SU-DHL-6 (cell line): Measurements from ENCODE around the gene ULBP2.

ENCODE experiments used
- EZH2phosphoT487 ChIP-seq: fragments of 200-600 bp; sonication (generic), shearing (Covaris generic); conservative IDR thresholded peaks from 2 replicates; pipeline ENCODE4 v1.6.1; 2018; ENCODE audit warnings: mild to moderate bottlenecking, antibody characterized with exemption, low read length, moderate library complexity, mixed read lengths
- TF ChIP-seq, protein P1 (sequence below): fragments of 200-600 bp; sonication (generic); IDR thresholded peaks from one replicate; pipeline ENCODE4 v1.5.1; 2017; ENCODE audit warnings: antibody characterized with exemption, mild to moderate bottlenecking, low read length, moderate library complexity; ENCODE audit not compliant: insufficient read depth, poor library complexity, severe bottlenecking

DNA sequence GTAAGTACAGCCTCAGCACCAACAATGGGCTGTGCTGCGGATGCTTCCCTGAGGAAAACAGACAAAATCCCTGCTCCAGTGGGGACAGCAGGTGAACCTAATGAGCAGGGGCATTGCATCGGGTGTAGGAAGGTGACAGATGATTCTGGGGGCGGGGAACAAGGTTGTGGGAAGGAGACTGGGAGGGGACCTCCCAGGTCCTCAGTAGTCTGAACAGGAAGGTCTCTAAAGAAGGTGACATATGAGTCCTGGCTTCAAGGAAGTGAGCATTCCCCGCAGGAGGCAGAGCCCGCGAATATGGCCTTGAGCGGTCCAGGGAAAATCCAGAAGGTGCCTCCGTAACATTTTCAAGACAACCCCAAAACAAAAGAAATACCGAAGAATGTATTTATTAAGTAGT is 41.3 kb downstream of the ULBP2 start:
- TF ChIP-seq, protein P1, sequence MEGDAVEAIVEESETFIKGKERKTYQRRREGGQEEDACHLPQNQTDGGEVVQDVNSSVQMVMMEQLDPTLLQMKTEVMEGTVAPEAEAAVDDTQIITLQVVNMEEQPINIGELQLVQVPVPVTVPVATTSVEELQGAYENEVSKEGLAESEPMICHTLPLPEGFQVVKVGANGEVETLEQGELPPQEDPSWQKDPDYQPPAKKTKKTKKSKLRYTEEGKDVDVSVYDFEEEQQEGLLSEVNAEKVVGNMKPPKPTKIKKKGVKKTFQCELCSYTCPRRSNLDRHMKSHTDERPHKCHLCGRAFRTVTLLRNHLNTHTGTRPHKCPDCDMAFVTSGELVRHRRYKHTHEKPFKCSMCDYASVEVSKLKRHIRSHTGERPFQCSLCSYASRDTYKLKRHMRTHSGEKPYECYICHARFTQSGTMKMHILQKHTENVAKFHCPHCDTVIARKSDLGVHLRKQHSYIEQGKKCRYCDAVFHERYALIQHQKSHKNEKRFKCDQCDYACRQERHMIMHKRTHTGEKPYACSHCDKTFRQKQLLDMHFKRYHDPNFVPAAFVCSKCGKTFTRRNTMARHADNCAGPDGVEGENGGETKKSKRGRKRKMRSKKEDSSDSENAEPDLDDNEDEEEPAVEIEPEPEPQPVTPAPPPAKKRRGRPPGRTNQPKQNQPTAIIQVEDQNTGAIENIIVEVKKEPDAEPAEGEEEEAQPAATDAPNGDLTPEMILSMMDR, result no peak
- TF ChIP-seq EZH2phosphoT487, result no peak
